Memory B cell (primary cell): ENCODE measurements around the gene DCUN1D4.

ENCODE experiments used
- ATAC-seq: fragments of 150-1000 bp; cut with Tn5 transposase; 2 replicates; pipeline ENCODE4 v1.10.0; 2021; ENCODE audit warnings: low read depth, mild to moderate bottlenecking, moderate library complexity
- DNase-seq, 2 donors: peaks; one replicate each; pipeline ENCODE4 v3.0.0; 2022; ENCODE audit warnings: low spot score in 2 of 2
- H3K27ac Mint-ChIP-seq: one replicate; pipeline ENCODE4 v1.8.0; 2022; ENCODE audit warnings: mild to moderate bottlenecking, moderate library complexity, mixed read lengths
- H3K27me3 Mint-ChIP-seq: one replicate; pipeline ENCODE4 v1.8.0; 2022; ENCODE audit warnings: mixed read lengths
- H3K36me3 Mint-ChIP-seq: one replicate; pipeline ENCODE4 v1.8.0; 2022; ENCODE audit warnings: mild to moderate bottlenecking, mixed read lengths
- H3K4me1 Mint-ChIP-seq: one replicate; pipeline ENCODE4 v1.8.0; 2022; ENCODE audit warnings: mixed read lengths
- H3K4me3 Mint-ChIP-seq: one replicate; pipeline ENCODE4 v1.8.0; 2022; ENCODE audit warnings: mild to moderate bottlenecking, moderate library complexity, mixed read lengths
- H3K9me3 Mint-ChIP-seq: one replicate; pipeline ENCODE4 v1.8.0; 2022; ENCODE audit warnings: mixed read lengths

DCUN1D4 gene

GRCh38 chr4:51894059-51894645 lies 51.2 kb downstream of the DCUN1D4 start:
- H3K9me3 Mint-ChIP-seq, result no peaks in the 10 kb centered on the region
- H3K27me3 Mint-ChIP-seq, result no peaks in the 10 kb centered on the region
- no peaks in the 10 kb centered on the region for H3K4me1 Mint-ChIP-seq
- no peak for DNase-seq
- H3K4me3 Mint-ChIP-seq, result no peak overlapping the region
- H3K27ac Mint-ChIP-seq, result no peak overlapping the region
- peaks cover 20% of the 10 kb centered on the region for H3K36me3 Mint-ChIP-seq
- no peak for ATAC-seq

GRCh38 chr4:51895158-51895557 lies 52.2 kb downstream of the DCUN1D4 start:
- no peak overlapping the region for H3K27ac Mint-ChIP-seq
- no peaks in the 10 kb centered on the region for H3K4me1 Mint-ChIP-seq
- H3K9me3 Mint-ChIP-seq, result no peaks in the 10 kb centered on the region
- DNase-seq (no peak), ATAC-seq (no peak)
- no peaks in the 10 kb centered on the region for H3K27me3 Mint-ChIP-seq
- H3K36me3 Mint-ChIP-seq, result peaks cover 23% of the 10 kb centered on the region
- no peak overlapping the region for H3K4me3 Mint-ChIP-seq

- DNase-seq, result peak; percentile 22 to 26
- H3K4me3 Mint-ChIP-seq, result no peak overlapping the region
- H3K36me3 Mint-ChIP-seq, result peaks cover 23% of the 10 kb centered on the region
- H3K27me3 Mint-ChIP-seq, result no peaks in the 10 kb centered on the region
- ATAC-seq, result peak; percentile 84
- H3K9me3 Mint-ChIP-seq, result no peaks in the 10 kb centered on the region
- no peaks in the 10 kb centered on the region for H3K4me1 Mint-ChIP-seq
- H3K27ac Mint-ChIP-seq, result no peak overlapping the region
These were observed 53.0 kb downstream of the DCUN1D4 start for GRCh38 chr4:51895816-51896408.

GRCh38 chr4:51901363-51901762 lies 58.4 kb downstream of the DCUN1D4 start:
- Mint-ChIP-seq H3K27ac (no peak overlapping the region), H3K4me3 (no peak overlapping the region), H3K36me3 (peaks cover 39% of the 10 kb centered on the region), H3K4me1 (peaks cover 8% of the 10 kb centered on the region), H3K9me3 (no peaks in the 10 kb centered on the region), H3K27me3 (no peaks in the 10 kb centered on the region)
- no peak for DNase-seq
- ATAC-seq, result no peak

GRCh38 chr4:51906167-51906958 lies 63.4 kb downstream of the DCUN1D4 start:
- Mint-ChIP-seq H3K27ac (peak overlapping the region; percentile 2), H3K4me1 (peaks cover 10% of the 10 kb centered on the region), H3K36me3 (peaks cover 43% of the 10 kb centered on the region), H3K4me3 (no peak overlapping the region), H3K27me3 (no peaks in the 10 kb centered on the region), H3K9me3 (no peaks in the 10 kb centered on the region)
- ATAC-seq (peak; percentile 65), DNase-seq (no peak)

- DNase-seq (no peak), ATAC-seq (no peak)
- Mint-ChIP-seq H3K4me1 (peaks cover 10% of the 10 kb centered on the region), H3K27me3 (no peaks in the 10 kb centered on the region), H3K9me3 (no peaks in the 10 kb centered on the region), H3K36me3 (peaks cover 45% of the 10 kb centered on the region), H3K27ac (no peak overlapping the region), H3K4me3 (no peak overlapping the region)
These were observed 64.2 kb downstream of the DCUN1D4 start for GRCh38 chr4:51907006-51907669.

GRCh38 chr4:51909236-51909703 lies 66.3 kb downstream of the DCUN1D4 start:
- DNase-seq (no peak), ATAC-seq (no peak)
- no peaks in the 10 kb centered on the region for H3K27me3 Mint-ChIP-seq
- H3K36me3 Mint-ChIP-seq, result peaks cover 47% of the 10 kb centered on the region
- H3K4me3 Mint-ChIP-seq, result no peak overlapping the region
- peaks cover 10% of the 10 kb centered on the region for H3K4me1 Mint-ChIP-seq
- H3K27ac Mint-ChIP-seq, result no peak overlapping the region
- H3K9me3 Mint-ChIP-seq, result no peaks in the 10 kb centered on the region

GRCh38 chr4:51918251-51918650 lies 75.3 kb downstream of the DCUN1D4 start:
- Mint-ChIP-seq H3K9me3 (peaks cover 15% of the 10 kb centered on the region), H3K36me3 (peaks cover 23% of the 10 kb centered on the region), H3K27ac (no peak overlapping the region), H3K4me1 (no peaks in the 10 kb centered on the region), H3K27me3 (no peaks in the 10 kb centered on the region), H3K4me3 (no peak overlapping the region)
- no peak for ATAC-seq
- no peak for DNase-seq

GRCh38 chr4:51923343-51923742 lies 80.4 kb downstream of the DCUN1D4 start:
- no peak overlapping the region for H3K4me3 Mint-ChIP-seq
- H3K36me3 Mint-ChIP-seq, result peaks cover 3% of the 10 kb centered on the region
- ATAC-seq (no peak), DNase-seq (no peak)
- H3K4me1 Mint-ChIP-seq, result no peaks in the 10 kb centered on the region
- H3K9me3 Mint-ChIP-seq, result peaks cover 11% of the 10 kb centered on the region
- H3K27ac Mint-ChIP-seq, result no peak overlapping the region
- no peaks in the 10 kb centered on the region for H3K27me3 Mint-ChIP-seq

- no peak for DNase-seq
- Mint-ChIP-seq H3K4me3 (no peak overlapping the region), H3K27me3 (peaks cover 2% of the 10 kb centered on the region), H3K9me3 (peaks cover 3% of the 10 kb centered on the region), H3K27ac (no peak overlapping the region), H3K36me3 (no peaks in the 10 kb centered on the region), H3K4me1 (no peaks in the 10 kb centered on the region)
- no peak for ATAC-seq
These were observed 82.4 kb downstream of the DCUN1D4 start for GRCh38 chr4:51925307-51925706.

GRCh38 chr4:51930557-51930956 lies 87.6 kb downstream of the DCUN1D4 start:
- Mint-ChIP-seq H3K4me1 (no peaks in the 10 kb centered on the region), H3K9me3 (no peaks in the 10 kb centered on the region), H3K36me3 (no peaks in the 10 kb centered on the region), H3K4me3 (no peak overlapping the region), H3K27ac (no peak overlapping the region), H3K27me3 (peaks cover 5% of the 10 kb centered on the region)
- DNase-seq (no peak), ATAC-seq (no peak)

GRCh38 chr4:51931461-51931860 lies 88.5 kb downstream of the DCUN1D4 start:
- Mint-ChIP-seq H3K4me3 (no peak overlapping the region), H3K27ac (no peak overlapping the region), H3K9me3 (no peaks in the 10 kb centered on the region), H3K27me3 (peaks cover 5% of the 10 kb centered on the region), H3K36me3 (no peaks in the 10 kb centered on the region), H3K4me1 (no peaks in the 10 kb centered on the region)
- DNase-seq (no peak), ATAC-seq (no peak)

GRCh38 chr4:51932261-51932660 lies 89.3 kb downstream of the DCUN1D4 start:
- no peak overlapping the region for H3K4me3 Mint-ChIP-seq
- H3K4me1 Mint-ChIP-seq, result no peaks in the 10 kb centered on the region
- ATAC-seq (no peak), DNase-seq (no peak)
- H3K27me3 Mint-ChIP-seq, result peaks cover 5% of the 10 kb centered on the region
- no peaks in the 10 kb centered on the region for H3K9me3 Mint-ChIP-seq
- no peaks in the 10 kb centered on the region for H3K36me3 Mint-ChIP-seq
- no peak overlapping the region for H3K27ac Mint-ChIP-seq

- H3K4me3 Mint-ChIP-seq, result no peak overlapping the region
- ATAC-seq, result no peak
- H3K36me3 Mint-ChIP-seq, result no peaks in the 10 kb centered on the region
- H3K27ac Mint-ChIP-seq, result no peak overlapping the region
- H3K27me3 Mint-ChIP-seq, result peaks cover 5% of the 10 kb centered on the region
- no peak for DNase-seq
- H3K4me1 Mint-ChIP-seq, result no peaks in the 10 kb centered on the region
- no peaks in the 10 kb centered on the region for H3K9me3 Mint-ChIP-seq
These were observed 89.7 kb downstream of the DCUN1D4 start for GRCh38 chr4:51932684-51933083.
